ENCODE results near the gene TMEM250.

TMEM250 gene

GRCh38 chr9:136091582-136092352 lies 26.9 kb downstream of the TMEM250 start:
- no peaks in the 10 kb centered on the region for H3K9me3 ChIP-seq (ENCODE audit: control extremely low read depth in 1 of 5, control insufficient read depth in 4 of 5, insufficient read depth in 2 of 5, low read depth in 1 of 5, low read length in 4 of 5)
- H3K4me3 ChIP-seq (ENCODE audit: control insufficient read depth in 1 of 7, extremely low read depth in 1 of 7, insufficient read depth in 4 of 7, low read depth in 2 of 7, low read length in 6 of 7), result no peak overlapping the region
- WGBS (ENCODE audit: insufficient coverage), result 95% methylated on average over 17 of the region's 20 CpGs
- ChIA-PET CTCF (interaction anchor here (0.8 to 3.4 kb wide), 5 partner anchors 14 to 124 kb away, joined by 3 to 36 read pairs (median 16); no protein-coding TSS in a partner anchor), POLR2A (interaction anchor here (1.0 kb wide), 1 partner anchor 17 kb away, joined by 3 read pairs; no protein-coding TSS in a partner anchor)
- peaks cover 0 to 6% (median 0%) of the 10 kb centered on the region in 4 experiments for H3K36me3 ChIP-seq (ENCODE audit: control insufficient read depth in 4 of 4, insufficient read depth in 4 of 4, low read length in 3 of 4)
- H3K4me1 ChIP-seq (ENCODE audit: control extremely low read depth in 1 of 4, control insufficient read depth in 4 of 4, insufficient read depth in 4 of 4, low read length in 3 of 4), result peaks cover 3 to 67% (median 54%) of the 10 kb centered on the region in 4 experiments
- H3K27ac ChIP-seq (ENCODE audit: insufficient read depth in 1 of 2, low read depth in 1 of 2, low read length in 2 of 2, poor library complexity in 1 of 2, severe bottlenecking in 2 of 2), result no peak overlapping the region
- no peaks in the 10 kb centered on the region for H3K27me3 ChIP-seq (replicated peaks in 2 of 5; ENCODE audit: control insufficient read depth in 4 of 5, insufficient read depth in 5 of 5, low read length in 4 of 5)
- DNase-seq, result no peak

- no peak for DNase-seq
- peaks cover 0 to 6% (median 0%) of the 10 kb centered on the region in 4 experiments for H3K36me3 ChIP-seq (ENCODE audit: control insufficient read depth in 4 of 4, insufficient read depth in 4 of 4, low read length in 3 of 4)
- no peaks in the 10 kb centered on the region for H3K27me3 ChIP-seq (replicated peaks in 2 of 5; ENCODE audit: control insufficient read depth in 4 of 5, insufficient read depth in 5 of 5, low read length in 4 of 5)
- WGBS (ENCODE audit: insufficient coverage), result 95% methylated on average over 18 of the region's 22 CpGs
- POLR2A ChIA-PET, result interaction anchor here (1.0 kb wide), 1 partner anchor 18 kb away, joined by 3 read pairs; no protein-coding TSS in a partner anchor
- no peak overlapping the region for H3K4me3 ChIP-seq (ENCODE audit: control insufficient read depth in 1 of 7, extremely low read depth in 1 of 7, insufficient read depth in 4 of 7, low read depth in 2 of 7, low read length in 6 of 7)
- H3K4me1 ChIP-seq (ENCODE audit: control extremely low read depth in 1 of 4, control insufficient read depth in 4 of 4, insufficient read depth in 4 of 4, low read length in 3 of 4), result peaks cover 3 to 70% (median 52%) of the 10 kb centered on the region in 4 experiments
- no peak overlapping the region for H3K27ac ChIP-seq (ENCODE audit: insufficient read depth in 1 of 2, low read depth in 1 of 2, low read length in 2 of 2, poor library complexity in 1 of 2, severe bottlenecking in 2 of 2)
- H3K9me3 ChIP-seq (ENCODE audit: control extremely low read depth in 1 of 5, control insufficient read depth in 4 of 5, insufficient read depth in 2 of 5, low read depth in 1 of 5, low read length in 4 of 5), result no peaks in the 10 kb centered on the region
- CTCF ChIA-PET, result interaction anchor here (0.6 to 3.4 kb wide), 10 partner anchors 9 to 226 kb away, joined by 3 to 36 read pairs (median 6); no protein-coding TSS in a partner anchor
Measured at GRCh38 chr9:136090768-136091581, 27.7 kb downstream of the TMEM250 start.

DNA sequence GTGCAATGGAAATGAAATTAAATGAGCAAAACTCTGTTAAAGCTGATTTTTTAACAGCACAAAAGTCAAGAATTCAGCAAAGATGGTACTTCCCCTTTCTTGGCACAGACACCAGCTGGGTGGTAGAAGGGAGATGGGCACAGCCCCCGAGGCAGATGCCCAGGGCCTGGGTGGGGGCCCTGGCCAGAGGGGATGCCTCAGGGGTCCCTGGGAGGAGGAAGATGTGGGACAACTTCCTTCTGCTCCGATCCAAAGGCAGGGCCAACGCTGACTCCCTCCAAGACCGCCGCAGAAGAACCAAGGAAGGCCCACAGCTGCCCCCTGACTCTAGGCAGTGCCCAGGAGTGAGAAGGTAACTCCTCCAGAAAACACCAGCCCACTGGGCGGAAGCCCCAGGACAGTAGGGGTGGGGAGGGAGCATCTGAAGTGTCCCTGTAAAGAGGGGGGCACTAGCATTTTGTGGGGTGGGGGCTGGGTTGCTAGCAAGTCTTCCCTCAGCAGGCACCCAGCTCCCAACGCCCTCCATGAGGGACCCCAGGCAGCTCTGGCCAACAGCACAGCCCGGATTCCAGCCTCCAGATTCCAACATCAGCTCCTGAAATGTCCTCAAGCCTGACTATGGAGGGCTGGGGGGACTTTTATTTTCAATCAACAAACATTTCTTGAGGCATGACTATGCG lies 28.5 kb downstream of the TMEM250 start:
- peak overlapping the region in 1 of 7 experiments; percentile 5 for H3K4me3 ChIP-seq (ENCODE audit: control insufficient read depth in 1 of 7, extremely low read depth in 1 of 7, insufficient read depth in 4 of 7, low read depth in 2 of 7, low read length in 6 of 7)
- CTCF ChIA-PET, result interaction anchor here (0.6 to 3.4 kb wide), 15 partner anchors 8 to 304 kb away, joined by 3 to 36 read pairs (median 4); no protein-coding TSS in a partner anchor
- no peaks in the 10 kb centered on the region for H3K27me3 ChIP-seq (replicated peaks in 2 of 5; ENCODE audit: control insufficient read depth in 4 of 5, insufficient read depth in 5 of 5, low read length in 4 of 5)
- no peaks in the 10 kb centered on the region for H3K9me3 ChIP-seq (ENCODE audit: control extremely low read depth in 1 of 5, control insufficient read depth in 4 of 5, insufficient read depth in 2 of 5, low read depth in 1 of 5, low read length in 4 of 5)
- DNase-seq, result peak in 2 of 3 donors; percentile 55 to 62
- no peak overlapping the region for H3K27ac ChIP-seq (ENCODE audit: insufficient read depth in 1 of 2, low read depth in 1 of 2, low read length in 2 of 2, poor library complexity in 1 of 2, severe bottlenecking in 2 of 2)
- POLR2A ChIA-PET, result interaction anchor here (0.6 kb wide), 1 partner anchor 111 kb away, joined by 5 read pairs; no protein-coding TSS in a partner anchor
- H3K36me3 ChIP-seq (ENCODE audit: control insufficient read depth in 4 of 4, insufficient read depth in 4 of 4, low read length in 3 of 4), result peaks cover 0 to 6% (median 0%) of the 10 kb centered on the region in 4 experiments
- 68% methylated on average over 8 of the region's 9 CpGs for WGBS (ENCODE audit: insufficient coverage)
- peaks cover 3 to 66% (median 49%) of the 10 kb centered on the region in 4 experiments for H3K4me1 ChIP-seq (ENCODE audit: control extremely low read depth in 1 of 4, control insufficient read depth in 4 of 4, insufficient read depth in 4 of 4, low read length in 3 of 4)

GRCh38 chr9:136089697-136090045 lies 29.0 kb downstream of the TMEM250 start:
- peak overlapping the region in 3 of 7 experiments; percentile 40 to 57 (median 48) for H3K4me3 ChIP-seq (ENCODE audit: control insufficient read depth in 1 of 7, extremely low read depth in 1 of 7, insufficient read depth in 4 of 7, low read depth in 2 of 7, low read length in 6 of 7)
- peak in 2 of 3 donors; percentile 61 to 62 for DNase-seq
- WGBS (ENCODE audit: insufficient coverage), result no CpG with 5 or more reads among the region's 3 CpGs
- peaks cover 0 to 6% (median under 1%) of the 10 kb centered on the region in 4 experiments for H3K36me3 ChIP-seq (ENCODE audit: control insufficient read depth in 4 of 4, insufficient read depth in 4 of 4, low read length in 3 of 4)
- POLR2A ChIA-PET, result interaction anchor here (0.6 kb wide), 2 partner anchors 98 to 111 kb away, joined by 3 to 5 read pairs; no protein-coding TSS in a partner anchor
- CTCF ChIA-PET, result interaction anchor here (0.6 to 3.4 kb wide), 14 partner anchors 8 to 304 kb away, joined by 3 to 36 read pairs (median 4); no protein-coding TSS in a partner anchor
- H3K4me1 ChIP-seq (ENCODE audit: control extremely low read depth in 1 of 4, control insufficient read depth in 4 of 4, insufficient read depth in 4 of 4, low read length in 3 of 4), result peaks cover 3 to 68% (median 51%) of the 10 kb centered on the region in 4 experiments
- H3K27me3 ChIP-seq (replicated peaks in 2 of 5; ENCODE audit: control insufficient read depth in 4 of 5, insufficient read depth in 5 of 5, low read length in 4 of 5), result no peaks in the 10 kb centered on the region
- H3K9me3 ChIP-seq (ENCODE audit: control extremely low read depth in 1 of 5, control insufficient read depth in 4 of 5, insufficient read depth in 2 of 5, low read depth in 1 of 5, low read length in 4 of 5), result no peaks in the 10 kb centered on the region
- peak overlapping the region in 1 of 2 experiments; percentile 43 for H3K27ac ChIP-seq (ENCODE audit: insufficient read depth in 1 of 2, low read depth in 1 of 2, low read length in 2 of 2, poor library complexity in 1 of 2, severe bottlenecking in 2 of 2)

DNA sequence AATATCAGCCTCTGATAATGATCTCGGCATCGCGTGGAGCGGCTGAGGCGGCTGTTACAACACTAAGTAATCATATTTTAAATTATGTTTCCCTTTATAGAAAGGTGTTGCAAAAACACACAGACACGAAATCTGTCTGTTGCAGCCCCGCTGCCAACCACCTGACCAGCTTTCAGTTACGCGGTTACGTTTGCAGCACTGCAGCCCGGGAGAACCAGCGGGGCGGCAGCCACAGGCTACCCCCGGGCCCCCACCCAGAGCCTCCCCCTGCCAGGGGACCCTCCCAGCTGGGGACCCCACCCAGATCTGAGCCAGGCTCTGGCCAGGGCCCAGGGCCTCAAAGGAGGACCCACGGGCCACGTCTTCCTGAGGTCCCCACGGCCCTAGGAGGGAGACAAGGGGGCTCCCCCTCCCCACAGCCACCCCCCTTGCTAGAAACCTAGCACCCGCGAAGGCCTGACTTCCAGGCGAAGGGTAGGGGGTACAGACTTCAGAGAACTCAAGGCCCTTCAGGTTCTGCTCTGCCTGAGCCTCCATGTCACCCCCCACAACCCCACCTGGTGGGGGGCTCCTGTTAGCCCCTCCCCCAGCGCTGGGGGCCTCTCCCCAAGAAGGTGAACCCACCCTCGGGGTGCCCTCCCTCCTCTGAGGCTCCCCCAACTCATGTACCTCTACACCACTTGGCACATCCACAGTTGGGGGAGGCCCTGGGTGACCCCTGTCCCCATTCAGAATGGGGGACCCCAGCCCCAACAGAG lies 29.6 kb downstream of the TMEM250 start:
- WGBS (ENCODE audit: insufficient coverage), result 4% methylated on average over 5 of the region's 22 CpGs
- DNase-seq, result peak in 2 of 3 donors; percentile 62 to 74
- peak overlapping the region in 4 of 7 experiments; percentile 37 to 57 (median 44) for H3K4me3 ChIP-seq (ENCODE audit: control insufficient read depth in 1 of 7, extremely low read depth in 1 of 7, insufficient read depth in 4 of 7, low read depth in 2 of 7, low read length in 6 of 7)
- H3K4me1 ChIP-seq (ENCODE audit: control extremely low read depth in 1 of 4, control insufficient read depth in 4 of 4, insufficient read depth in 4 of 4, low read length in 3 of 4), result peaks cover 3 to 67% (median 50%) of the 10 kb centered on the region in 4 experiments
- H3K27ac ChIP-seq (ENCODE audit: insufficient read depth in 1 of 2, low read depth in 1 of 2, low read length in 2 of 2, poor library complexity in 1 of 2, severe bottlenecking in 2 of 2), result peak overlapping the region in 1 of 2 experiments; percentile 43
- H3K27me3 ChIP-seq (replicated peaks in 2 of 5; ENCODE audit: control insufficient read depth in 4 of 5, insufficient read depth in 5 of 5, low read length in 4 of 5), result no peaks in the 10 kb centered on the region
- no peaks in the 10 kb centered on the region for H3K9me3 ChIP-seq (ENCODE audit: control extremely low read depth in 1 of 5, control insufficient read depth in 4 of 5, insufficient read depth in 2 of 5, low read depth in 1 of 5, low read length in 4 of 5)
- ChIA-PET POLR2A (interaction anchor here (0.6 kb wide), 1 partner anchor 97 kb away, joined by 3 read pairs; no protein-coding TSS in a partner anchor), CTCF (interaction anchor here (0.6 to 3.4 kb wide), 11 partner anchors 9 to 224 kb away, joined by 3 to 36 read pairs (median 7); no protein-coding TSS in a partner anchor)
- peaks cover 0 to 6% (median 2%) of the 10 kb centered on the region in 4 experiments for H3K36me3 ChIP-seq (ENCODE audit: control insufficient read depth in 4 of 4, insufficient read depth in 4 of 4, low read length in 3 of 4)
